Stimulated activated CD4-positive, alpha-beta T cell treated with anti-CD3 and anti-CD28 coated beads, TNF-alpha, amount 100 ng/mL, for 48 hours (primary cell): ENCODE results near the gene ADAMTS8.

Source experiments
- DNase-seq, 3 donors: peaks; one replicate each; pipeline ENCODE4 v3.0.0-alpha.2; 2020; ENCODE audit warnings: low read depth in 3 of 3

The ADAMTS8 gene

DNA sequence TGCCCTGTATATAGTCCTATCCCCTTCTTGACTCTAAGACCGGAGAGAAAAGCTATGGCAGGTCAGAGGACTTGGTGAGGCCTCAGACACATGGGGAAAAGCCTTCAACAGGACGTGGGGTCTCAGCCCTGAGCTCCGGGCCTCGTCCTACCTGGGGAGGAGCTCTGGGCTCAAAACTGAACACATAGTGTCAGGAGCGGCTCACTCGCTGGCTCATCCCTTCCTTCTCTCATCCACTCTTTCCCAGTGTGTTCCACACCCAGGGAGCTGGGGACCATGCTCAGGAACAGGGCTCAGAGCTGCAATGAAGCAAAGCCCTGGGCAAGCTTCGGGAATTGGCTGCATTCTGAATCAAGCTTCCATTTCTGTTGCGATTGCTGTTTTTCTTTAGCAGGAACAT lies 34.5 kb upstream of the ADAMTS8 start:
- DNase-seq: no peak

DNA sequence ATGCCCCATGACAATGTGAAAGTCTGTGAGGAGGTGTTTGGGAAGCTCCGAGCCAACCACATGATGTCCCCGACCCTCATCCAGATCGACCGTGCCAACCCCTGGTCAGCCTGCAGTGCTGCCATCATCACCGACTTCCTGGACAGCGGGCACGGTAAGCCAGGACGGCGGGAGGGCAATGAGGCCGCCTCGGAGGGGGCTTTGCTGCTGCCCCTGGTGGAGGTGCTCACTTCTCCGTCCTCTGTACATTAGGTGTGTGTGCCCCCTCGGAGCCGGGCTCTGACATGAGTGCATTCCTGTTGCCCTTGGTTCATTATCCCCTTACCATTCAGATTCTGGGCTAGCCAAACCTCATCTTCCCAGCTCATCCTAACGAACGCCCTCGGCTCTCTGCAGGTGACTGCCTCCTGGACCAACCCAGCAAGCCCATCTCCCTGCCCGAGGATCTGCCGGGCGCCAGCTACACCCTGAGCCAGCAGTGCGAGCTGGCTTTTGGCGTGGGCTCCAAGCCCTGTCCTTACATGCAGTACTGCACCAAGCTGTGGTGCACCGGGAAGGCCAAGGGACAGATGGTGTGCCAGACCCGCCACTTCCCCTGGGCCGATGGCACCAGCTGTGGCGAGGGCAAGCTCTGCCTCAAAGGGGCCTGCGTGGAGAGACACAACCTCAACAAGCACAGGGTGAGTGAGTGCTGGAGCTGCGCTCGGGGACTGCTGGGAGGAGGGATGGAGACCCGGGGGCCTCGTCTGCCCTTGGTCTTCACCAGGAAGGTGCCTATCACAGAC lies 33.9 kb upstream of the ADAMTS8 start:
- no peak for DNase-seq

DNA sequence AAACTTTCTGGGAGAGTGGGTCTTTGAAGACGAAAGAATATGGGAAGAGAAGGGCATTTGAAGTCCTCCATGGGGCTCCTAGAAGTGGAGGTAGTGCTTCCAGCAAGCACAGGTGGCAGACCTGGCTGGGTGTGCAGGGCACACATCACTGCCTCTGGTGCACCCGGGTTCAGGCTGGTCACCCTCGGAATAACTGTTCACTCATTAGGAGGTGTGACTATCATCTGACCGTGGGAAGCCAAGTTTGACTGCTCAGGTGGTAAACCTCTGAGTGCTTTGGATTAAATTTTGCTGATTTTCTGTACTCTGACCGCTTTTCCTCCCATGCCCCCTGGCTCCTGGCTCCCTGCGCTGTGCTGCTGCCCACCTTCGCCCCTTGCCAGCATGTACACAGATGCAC lies 31.1 kb upstream of the ADAMTS8 start:
- no peak for DNase-seq

GRCh38 chr11:130458410-130458729 lies 30.0 kb upstream of the ADAMTS8 start:
- DNase-seq: no peak

DNA sequence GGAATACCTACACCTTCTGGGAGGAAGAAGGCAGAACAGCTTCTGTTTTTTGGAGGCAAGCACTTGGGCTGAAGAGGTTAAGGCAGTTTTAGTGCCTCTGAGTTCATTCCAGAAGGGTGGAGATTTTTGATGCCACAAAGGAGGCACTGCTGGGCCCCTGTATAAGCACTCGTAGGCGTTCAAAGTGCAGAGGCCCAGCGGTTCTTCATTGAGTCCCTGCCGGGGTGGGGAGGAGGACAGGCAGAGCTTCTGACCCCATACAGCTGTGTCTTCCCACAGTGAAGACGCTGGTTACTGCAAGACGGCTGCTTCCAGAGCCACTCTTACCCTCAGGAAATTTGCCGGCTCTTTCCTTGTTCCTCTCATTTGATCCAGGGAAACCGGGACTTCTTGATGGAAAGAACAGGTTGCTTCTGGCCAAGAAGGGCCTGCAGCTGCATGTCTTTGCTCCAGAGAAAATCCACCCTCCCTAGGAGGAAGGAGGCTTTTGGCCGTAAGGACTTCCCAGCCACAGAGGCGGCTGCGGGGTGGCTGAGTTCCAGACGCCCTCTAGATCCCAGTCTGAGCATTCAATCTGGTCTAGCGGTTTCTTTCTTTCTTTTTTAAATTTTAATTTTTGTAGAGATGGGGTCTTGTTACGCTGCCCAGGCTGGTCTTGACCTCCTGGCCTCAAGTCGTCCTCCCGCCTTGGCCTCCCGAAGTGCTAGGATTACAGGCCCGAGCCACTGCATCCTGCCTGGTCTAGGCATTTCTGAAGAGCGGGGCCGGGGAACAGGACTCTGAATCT lies 29.4 kb upstream of the ADAMTS8 start:
- DNase-seq: no peak

DNA sequence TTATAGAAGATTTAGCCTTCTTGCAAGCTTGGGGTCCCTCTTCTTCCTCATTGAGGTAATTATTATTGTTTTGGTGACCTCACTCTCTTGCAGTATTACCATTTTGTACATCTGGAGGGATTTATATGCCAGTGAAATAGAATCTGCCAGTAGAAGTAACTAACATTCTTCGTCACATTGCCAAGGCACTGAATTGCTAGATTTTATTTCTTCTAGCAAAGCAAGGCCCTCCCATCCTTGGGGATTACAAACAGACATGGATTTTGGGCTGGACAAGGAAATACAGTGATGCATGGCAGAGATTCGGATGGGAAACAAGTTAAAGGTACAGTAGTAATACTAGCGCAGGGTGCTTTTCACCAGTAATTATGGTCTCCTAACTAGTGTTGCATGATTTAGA lies 27.9 kb upstream of the ADAMTS8 start:
- DNase-seq: no peak

GRCh38 chr11:130455483-130456127 lies 27.2 kb upstream of the ADAMTS8 start:
- no peak for DNase-seq

DNA sequence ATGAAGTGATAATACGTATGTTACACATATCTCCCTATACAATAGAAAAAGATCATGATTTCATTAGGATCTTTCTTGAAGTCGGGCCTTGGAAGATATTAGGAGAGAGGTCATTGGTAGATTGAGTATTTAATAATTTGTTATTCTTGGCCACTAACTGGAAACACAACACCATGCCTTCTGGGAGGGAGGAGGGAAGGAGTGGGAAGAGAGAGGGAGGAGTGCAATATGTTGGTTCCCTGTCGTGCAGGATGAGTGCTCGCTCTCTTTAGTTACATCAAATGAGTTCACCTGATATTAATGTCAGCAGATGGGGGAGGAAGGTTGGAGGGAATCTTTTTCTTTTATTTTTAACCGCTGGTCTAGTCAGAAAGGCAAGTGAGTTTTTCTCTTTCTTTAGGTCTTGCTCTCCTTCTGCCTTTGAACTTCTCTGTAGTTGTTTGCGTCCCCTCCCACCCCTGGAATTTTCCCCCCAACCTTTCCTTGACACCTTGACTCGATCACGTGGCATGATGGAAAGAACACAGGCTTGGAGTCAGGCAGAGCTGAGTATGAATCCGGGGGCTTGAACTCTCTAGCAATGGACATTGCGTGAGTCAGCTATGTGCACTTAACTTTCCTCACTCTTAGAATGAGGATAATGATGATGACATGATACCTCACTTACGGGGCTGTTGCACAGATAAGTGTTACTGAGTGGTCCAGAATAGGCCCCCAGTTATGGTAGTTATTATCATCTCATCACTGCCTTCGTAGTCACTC lies 26.3 kb upstream of the ADAMTS8 start:
- DNase-seq: no peak

GRCh38 chr11:130452940-130453339 lies 24.5 kb upstream of the ADAMTS8 start:
- no peak for DNase-seq

- no peak for DNase-seq
These were observed 23.8 kb upstream of the ADAMTS8 start for GRCh38 chr11:130452176-130452575.

DNA sequence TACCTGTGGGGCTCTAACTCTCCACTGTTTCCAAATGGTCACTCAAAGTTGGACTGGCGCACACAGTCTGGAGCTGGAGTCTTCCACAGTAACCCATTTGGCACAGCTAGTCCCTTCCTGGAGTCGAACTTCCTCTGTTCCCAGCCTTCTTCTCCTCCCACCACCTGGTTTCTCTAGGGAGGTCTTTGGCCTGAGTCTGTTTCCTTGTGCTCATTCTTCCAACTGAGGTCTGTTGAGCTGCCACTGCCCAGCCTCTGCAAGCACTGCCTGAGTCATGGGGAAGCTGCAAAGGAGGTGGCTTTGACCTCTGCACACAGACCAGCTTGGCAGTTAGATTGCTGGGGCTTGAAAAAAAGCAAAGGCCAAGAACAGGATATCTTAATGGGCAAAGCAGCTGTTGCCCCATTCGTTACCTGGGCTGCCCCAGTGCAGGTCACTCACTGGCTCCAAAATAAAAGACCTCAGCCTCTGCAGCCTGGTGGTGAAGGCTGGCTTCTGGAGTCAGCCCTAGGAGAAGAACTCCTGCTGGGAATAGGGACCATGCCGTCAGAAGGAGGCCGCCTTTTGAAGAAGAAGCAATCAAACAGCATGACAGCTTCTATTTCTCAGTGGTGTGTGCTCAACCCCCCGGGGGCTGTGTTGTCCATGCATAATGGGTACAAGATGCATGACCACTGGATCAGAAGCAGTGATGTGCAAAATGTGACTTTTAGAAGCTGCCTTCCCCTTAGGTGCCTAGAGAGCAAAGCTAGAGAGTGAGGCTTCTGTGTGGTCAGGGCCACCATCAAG lies 23.0 kb upstream of the ADAMTS8 start:
- DNase-seq: no peak

GRCh38 chr11:130449996-130450769 lies 21.8 kb upstream of the ADAMTS8 start:
- no peak for DNase-seq

- DNase-seq: no peak
These were observed 21.0 kb upstream of the ADAMTS8 start for GRCh38 chr11:130449310-130449990.

DNA sequence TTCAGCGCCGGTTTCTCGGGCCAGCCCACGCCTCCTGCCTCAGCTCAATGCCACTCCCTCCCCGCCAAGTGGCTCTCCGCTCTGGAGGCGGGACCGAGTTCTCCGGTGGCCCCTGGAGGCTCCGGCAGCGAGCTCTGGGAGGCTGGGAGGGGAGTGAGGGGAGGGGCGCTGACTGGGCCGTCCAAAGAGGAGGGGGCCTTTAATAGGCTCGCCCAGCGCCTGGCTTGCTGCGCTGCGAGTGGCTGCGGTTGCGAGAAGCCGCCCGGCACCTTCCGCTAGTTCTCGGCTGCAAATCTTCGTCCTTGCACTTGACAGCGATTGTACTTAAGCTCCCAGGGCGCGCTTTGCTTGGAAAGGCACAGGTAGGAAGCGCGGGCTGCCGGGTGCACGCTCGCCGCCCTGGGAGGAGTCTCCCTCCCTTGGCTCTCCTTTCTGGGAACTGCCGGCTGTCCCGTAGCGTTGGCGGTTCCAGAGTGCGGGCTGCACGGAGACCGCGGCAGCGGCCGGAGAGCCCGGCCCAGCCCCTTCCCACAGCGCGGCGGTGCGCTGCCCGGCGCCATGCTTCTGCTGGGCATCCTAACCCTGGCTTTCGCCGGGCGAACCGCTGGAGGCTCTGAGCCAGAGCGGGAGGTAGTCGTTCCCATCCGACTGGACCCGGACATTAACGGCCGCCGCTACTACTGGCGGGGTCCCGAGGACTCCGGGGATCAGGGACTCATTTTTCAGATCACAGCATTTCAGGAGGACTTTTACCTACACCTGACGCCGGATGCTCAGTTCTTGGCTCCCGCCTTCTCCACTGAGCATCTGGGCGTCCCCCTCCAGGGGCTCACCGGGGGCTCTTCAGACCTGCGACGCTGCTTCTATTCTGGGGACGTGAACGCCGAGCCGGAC lies 20.3 kb upstream of the ADAMTS8 start, which contains the start of gene ADAMTS15:
Gene ADAMTS15, plus strand, starts transcription at position 230 of the 894 bp plus-strand sequence. Its CDS starts 329 bp downstream, at position 559.
- DNase-seq: peak in 1 of 3 donors; percentile 38

- no peak for DNase-seq
These were observed 19.6 kb upstream of the ADAMTS8 start for GRCh38 chr11:130448039-130448415.

GRCh38 chr11:130445788-130446187 lies 17.4 kb upstream of the ADAMTS8 start:
- DNase-seq: no peak

DNA sequence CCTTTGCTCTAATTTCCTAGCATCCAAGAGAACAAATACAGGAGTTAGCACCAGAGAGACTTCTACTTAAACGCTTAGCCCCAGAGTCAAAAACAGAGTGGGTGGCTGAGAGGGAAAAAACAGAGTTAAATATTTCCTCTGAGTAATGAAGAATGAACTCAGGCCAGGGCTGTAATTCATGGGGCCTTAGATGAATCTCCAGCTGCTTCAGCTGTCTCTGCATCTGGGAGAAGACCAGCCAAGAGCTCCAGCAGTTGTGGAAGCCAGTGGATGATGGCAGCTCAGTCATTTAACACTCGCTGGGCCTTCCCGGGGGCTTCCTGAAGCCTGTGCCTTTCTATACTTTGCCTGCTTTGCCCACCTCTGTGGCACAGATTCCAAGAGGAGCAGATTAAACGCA lies 14.3 kb upstream of the ADAMTS8 start:
- no peak for DNase-seq

DNA sequence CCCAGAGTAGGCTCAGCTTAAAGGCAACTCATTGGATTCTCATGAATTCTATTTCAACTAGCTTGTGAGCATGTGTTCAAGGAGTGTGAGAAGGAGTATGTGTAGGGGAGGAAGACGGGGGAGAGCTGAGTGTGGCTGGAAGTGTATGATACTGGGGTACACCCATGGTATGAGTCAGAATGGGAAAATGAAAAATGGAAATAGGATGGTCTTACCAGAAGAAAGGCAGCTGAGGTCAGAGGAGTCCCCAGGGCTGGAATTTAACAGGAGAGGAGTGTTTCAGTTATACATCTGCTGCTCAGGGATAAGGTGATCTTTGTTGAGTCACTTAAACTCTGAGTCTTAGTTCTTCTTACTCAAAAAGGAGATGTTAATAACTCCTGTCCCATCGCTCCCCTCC lies 13.3 kb upstream of the ADAMTS8 start:
- DNase-seq: no peak

DNA sequence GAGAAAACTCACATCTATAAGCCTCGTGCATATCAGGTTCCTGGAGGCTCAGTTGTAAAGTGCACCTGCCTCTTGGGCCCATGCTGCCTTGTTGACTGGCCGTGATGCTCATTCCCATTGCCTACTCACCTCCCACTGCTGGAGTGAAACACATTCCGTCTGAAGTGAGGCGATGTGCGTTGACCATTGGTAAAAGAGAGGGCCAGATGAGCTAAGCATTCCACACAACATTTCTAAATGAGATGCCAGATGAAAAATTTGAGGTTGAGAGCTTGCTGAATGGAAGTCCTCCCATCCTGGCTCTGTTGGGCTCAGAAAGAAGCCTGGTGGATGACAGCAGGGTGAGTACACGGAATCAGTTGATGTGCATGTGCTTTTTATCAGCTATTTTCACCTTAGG lies 11.5 kb upstream of the ADAMTS8 start:
- DNase-seq: no peak
